Measurements from ENCODE around the gene CAMTA1.
A peak's percentile ranks its signal among the peaks of the same experiment; 100 is the strongest.

CAMTA1 gene

DNA sequence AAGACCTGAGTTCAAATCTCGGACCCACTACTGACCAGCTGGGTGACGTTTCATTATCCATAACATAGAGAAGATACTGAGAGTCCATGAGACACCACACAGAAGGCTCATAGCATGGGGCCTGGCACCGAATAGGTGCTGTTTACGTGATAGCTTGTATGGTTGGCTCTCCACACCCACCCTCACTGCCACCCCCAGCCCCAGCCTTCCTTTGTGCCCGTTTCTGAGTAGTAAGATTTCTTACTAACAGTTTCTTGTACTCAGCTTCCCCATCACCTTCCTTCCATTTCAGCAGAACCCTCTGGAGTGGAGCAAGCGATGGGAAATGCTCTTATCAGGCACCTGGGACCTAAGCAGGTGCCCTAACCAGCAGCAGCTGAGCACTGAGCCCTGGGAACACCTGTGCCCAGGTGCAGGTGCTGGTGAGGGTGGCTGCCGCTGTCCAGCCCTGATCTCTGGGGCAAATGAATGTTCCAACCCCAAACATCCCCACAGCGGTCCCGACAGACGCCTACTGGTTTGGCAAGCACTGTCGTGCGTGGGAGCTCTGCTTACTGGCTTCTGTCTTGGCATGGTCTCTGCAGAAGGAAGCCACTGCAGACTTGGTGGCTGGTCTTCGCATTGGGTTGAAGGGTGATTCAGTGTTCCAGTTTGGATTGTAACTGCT is 225.4 kb downstream of the CAMTA1 start:
- no peak for DNase-seq

DNA sequence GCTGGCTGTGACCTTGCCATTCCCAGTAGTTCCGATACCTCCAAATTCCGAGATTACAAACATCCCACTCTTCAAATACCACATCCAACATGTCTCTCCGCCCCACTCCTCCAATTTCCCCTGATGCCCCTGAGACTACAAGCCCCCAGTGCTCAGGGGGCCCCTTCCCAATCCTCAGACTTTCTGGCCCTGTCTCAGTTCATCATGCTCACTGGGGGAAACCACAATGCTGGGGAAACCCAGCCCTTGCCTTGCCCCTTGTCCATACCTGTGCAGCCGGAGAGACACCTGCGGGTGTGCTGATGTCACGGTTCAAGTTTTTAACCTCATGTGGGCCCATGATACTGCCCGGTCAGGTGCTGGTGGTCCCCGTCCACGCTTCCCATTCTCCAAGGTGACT is 226.6 kb downstream of the CAMTA1 start:
- DNase-seq = no peak

DNA sequence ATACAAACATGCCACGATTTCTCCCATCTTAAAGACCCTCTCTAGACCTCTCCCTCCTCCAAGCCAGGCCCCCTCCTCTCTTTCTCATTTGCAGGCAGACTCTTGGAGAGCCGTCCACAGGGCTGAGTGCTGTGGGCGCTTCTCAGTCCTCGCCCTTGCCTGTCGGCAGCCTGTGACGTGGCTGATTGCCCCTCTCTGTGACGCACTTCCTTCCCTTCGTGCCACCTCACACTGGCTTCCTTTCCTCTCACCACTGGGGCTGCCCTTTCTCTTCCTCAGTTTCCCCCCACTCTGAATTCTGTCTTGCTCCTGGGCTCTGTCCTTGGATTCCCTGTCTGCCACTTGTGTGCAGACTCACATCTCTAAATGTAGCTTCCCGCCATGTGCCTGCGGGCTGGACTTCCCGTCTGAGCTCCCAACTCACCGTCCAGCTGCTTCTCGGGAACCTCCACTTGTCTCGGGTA is 227.2 kb downstream of the CAMTA1 start:
- no peak for DNase-seq

DNA sequence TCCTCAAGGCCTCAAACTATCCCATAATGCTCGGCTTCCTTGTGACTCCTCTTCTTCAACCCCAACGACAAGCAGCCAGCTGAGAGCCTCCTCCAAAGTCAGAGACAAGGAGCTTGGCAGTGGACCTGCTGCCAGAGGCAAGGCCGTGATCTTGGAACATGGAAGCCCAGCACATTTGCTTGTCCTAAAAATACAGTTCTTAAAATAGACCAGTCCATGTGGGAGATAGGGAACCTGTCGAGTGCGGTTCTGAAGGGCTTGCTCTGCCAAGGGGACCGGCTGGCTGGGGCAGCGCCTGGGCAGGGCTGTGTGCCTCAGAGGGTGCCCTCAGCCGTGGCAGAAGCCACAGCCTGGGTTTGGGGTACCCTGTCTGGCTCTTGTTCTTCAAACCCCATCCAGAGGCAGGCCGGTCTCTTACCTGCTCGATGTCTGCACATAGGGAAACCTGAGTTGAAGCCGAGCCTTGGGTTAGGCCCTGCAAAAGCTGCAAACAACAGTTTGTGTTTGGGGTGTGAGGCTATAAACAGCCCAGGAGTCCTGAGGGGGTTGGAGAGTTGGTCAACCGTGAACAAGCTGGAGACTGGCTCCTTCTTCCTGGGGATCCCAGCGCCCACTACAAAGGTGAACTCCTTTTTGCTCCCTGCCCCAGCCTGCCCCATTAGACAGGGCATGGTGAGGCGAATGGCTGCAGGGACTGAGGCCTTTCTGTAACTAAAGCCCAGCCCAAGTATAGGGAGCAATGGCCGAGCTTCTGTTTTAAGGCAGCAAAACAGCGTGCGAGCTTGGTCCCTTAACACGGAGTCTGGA is 228.8 kb downstream of the CAMTA1 start:
- no peak for DNase-seq

DNA sequence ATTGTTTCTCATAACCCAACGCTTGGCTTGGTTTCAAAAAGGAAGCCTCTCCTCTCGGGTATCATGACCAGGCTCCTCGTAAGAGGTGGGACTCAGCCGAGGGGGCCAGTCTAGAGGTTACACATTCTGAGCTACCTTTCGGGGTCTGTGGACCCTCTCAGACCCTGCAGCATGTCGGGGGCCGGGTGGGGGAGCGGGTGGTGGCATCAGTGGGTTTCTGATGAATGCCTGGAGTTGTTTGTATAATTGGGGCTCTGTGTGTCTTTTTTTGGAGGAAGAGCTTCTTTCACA is 229.3 kb downstream of the CAMTA1 start:
- no peak for DNase-seq

DNA sequence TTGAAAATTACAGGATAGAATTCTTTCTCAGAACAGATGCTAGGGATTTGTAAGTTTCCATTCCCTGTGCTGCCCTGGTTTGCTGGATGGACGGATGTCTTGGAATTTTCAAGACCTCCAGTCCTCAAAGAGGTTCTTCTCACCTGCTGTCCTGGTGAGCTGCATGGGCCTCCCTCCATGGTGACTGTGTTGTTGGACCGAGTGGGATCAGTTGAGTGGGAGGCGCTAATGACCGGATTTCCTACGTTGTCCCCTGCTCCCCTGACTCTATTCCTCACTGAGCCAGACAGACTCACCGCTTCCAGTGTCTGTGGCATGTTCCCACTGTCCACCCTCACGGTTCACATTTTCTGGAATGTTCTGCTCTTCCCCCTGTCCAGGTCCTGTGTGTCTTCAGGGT is 229.8 kb downstream of the CAMTA1 start:
- DNase-seq = no peak

DNA sequence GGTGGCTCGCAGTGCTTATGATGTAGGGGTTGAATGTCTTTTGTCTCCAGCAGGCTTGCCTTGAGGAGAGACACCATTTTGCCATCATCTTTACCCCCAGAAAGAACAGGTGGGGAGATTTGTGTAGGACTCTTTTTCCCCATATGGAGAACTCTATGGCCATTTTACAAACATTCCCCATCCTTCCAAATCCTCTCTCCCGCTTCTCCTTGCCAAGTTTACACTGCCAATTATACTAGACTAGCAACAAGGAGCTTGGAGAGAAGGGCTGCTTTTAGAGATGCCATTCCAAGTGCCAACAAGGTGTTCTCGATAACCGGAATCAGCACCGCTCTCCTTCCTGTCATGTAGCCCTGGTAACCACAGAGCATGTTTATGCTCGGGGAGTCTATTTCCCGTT is 233.1 kb downstream of the CAMTA1 start:
- DNase-seq = no peak

DNA sequence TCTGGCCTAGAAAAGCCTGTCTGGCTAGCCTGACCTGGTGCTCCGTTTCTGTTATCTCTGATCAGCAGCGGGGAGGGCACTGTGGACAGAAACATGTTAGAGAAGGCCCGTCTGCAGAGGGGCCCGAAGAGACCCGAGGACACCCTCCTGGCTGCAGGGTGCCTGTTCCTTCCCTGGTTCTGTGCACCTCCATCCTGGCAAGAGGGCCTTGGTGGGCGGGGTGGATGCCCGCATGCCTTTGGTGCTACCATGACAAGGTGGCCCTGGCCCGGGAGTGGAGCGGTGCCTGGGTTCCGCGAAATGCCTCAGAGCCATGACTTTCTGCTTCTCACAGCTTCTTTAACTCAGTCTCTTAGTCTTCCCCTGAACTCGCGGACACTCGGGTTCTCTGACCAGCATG is 233.6 kb downstream of the CAMTA1 start:
- DNase-seq = no peak

DNA sequence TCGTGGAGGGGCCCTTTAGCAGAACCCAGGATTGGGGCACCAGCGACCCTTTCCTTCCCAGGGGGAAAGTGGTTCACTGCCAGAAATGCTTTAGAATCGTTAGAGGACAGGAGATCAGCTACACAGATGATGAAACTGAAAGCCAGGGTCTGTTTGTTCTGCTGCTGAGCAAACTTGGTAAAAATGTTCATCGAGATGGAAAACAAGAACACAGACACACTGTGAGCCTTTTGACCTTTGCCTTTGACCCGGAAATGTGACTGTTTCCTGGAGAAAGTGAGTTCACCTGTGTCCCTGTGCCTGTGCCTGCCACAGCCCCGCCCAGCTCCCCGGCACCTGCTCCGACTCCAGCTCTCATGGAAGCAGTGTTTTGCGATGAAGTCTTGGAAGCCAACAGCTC is 234.3 kb downstream of the CAMTA1 start:
- no peak for DNase-seq

DNA sequence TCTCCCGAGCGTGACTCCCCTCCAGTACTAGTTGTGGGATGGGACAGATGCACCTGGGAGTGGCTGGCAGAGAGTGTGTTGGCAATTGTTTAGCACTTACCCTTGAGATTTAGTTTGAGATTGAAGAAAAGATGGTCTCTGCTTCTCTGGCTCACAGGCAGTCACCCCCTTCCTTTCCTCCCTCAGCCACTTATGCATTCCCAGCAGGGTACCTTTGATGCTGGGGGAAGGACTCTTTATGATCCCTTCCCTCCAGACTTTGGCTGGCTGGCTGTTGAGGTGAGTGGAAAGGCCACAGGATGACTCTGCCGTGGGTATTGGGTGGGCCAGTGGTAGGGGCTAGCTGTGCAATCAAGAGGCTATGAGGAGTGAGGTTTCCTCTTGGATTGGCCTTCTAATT is 236.8 kb downstream of the CAMTA1 start:
- DNase-seq = no peak

DNA sequence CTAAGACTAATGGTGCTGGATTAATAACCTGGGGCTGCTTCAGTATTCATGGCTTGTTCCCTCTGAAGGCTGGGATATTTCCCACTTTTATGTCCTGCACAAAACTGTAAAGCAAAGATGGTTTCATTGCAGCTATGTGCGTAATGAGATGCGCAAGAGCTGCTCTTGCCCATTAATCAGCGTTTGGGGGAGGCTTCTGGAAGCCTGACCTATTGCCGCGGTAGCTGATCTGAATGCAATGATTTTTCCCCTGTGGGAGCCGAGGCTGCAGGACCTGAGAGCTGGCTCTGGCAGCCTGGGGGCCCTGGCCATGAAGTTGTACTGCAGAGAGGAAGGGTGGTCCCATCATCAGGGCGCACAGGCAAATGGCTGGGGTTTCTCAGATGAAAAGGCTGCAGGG is 239.8 kb downstream of the CAMTA1 start:
- DNase-seq = no peak

DNA sequence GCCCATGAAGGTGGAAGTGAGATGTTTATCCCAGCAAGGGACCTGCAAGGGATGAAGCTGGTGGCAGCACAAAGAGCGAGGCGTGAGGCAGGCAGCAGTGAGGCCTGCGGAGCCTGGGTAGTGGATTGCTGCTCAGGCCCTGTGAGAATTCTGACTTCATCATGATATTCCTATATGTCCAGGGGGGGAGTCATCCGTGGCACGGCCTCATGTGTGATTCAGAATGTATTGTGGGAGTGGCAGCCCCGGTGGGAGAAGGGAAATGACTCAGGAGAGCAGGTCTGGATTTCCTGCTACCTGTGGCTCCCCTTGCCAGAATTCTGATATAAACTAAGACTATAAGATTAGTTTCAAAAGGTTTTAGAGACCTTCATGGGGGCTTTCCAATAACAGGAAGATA is 240.9 kb downstream of the CAMTA1 start:
- DNase-seq = no peak

DNA sequence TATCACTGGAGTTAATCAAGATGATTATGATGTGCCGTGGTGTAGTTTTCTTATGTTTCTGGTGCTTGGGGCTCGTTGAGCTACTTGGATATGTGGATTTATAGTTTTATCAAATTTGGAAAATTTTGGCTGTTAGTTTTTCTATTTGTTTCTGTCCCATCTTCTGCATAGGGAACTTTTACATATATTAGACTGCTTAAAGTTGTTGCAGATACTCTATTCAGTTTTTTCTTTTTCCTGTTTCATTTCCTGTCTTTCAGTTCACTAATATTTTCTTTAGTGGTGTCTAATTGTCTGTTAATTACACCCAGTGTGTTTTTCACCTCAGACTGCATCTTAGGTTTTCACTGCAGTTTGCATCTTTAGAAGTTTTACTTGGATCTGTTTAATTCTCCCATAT is 247.7 kb downstream of the CAMTA1 start:
- no peak for DNase-seq

DNA sequence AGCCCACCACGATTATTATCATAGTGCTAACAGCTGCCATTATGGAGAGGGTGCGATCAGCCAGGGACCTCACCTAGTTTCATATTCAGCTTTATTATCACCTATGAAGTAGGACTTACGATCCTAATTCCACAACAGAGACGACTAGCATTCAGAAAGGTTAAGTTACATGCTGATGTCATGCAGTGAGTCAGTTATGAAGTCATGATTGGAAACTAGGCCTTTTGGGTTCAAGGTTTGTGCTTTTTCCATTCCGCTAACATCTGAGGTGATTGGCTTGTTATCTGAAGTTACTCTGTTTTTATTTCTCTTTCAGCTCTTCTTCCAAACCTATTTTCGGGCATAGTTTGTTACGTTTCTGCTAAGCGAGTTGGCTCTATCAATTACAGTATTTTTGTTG is 251.1 kb downstream of the CAMTA1 start:
- no peak for DNase-seq

DNA sequence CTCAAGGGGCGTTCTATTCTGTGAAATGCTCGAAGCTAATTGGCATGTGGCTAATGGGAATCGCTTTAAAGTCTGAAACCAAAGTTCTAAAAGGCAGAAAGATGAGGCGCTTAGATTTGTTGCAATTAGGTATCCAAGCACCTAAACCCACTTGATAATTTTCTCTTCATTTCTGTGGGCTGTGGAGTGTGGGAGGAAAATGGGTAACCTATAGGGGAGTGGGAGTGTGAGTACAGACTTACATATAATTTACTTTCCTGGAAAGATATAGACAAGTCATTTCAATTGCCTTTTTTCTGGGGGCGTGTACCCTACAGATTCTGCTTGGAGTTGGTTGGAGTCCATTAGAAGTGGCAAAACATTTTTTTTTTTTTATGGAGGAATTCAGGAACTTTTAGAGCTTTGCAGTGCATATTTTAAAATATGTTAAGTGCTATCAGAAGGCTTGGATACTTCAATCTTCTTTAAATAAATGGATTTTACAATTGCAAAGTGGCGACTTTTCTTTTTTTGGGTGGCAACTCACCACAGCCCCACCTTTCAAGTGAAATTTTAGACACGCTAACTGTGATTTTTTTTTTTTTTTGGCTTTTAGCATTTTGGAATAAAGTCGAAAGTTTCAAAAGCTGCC is 254.5 kb downstream of the CAMTA1 start:
- no peak for DNase-seq

DNA sequence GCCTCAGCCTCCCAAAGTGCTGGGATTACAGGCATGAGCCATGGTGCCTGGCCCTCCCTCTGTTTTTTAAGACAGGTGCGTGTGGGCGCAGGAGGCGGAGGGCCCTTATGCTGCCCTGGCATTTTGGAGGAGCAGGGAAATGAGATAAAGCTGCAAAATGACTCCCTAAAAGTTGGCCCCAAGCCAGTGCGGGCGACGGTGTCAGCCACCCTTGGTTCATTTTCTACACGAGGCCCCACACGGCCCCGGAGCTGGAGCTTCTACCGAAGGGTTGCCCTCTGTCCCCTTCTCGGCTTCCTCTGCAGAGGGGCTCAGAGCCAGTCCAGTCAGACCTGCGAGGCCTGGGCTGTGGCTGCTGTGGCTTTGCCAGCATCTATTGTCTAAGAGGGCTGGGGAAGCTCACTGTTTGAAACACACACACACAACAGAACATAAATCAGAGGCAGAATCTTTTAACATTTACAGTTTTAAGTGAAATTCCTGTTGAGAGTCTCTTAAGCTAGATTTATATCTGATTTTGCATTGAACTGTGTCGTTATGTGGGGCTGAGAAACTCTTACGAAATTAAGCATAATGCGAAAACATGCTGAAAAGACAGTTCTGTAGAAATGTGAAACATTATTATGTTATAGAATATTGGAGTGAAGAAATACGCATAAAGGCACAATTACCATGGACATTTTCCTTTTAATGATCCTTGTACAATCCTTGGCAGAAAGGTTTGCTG is 255.9 kb downstream of the CAMTA1 start:
- DNase-seq = no peak

DNA sequence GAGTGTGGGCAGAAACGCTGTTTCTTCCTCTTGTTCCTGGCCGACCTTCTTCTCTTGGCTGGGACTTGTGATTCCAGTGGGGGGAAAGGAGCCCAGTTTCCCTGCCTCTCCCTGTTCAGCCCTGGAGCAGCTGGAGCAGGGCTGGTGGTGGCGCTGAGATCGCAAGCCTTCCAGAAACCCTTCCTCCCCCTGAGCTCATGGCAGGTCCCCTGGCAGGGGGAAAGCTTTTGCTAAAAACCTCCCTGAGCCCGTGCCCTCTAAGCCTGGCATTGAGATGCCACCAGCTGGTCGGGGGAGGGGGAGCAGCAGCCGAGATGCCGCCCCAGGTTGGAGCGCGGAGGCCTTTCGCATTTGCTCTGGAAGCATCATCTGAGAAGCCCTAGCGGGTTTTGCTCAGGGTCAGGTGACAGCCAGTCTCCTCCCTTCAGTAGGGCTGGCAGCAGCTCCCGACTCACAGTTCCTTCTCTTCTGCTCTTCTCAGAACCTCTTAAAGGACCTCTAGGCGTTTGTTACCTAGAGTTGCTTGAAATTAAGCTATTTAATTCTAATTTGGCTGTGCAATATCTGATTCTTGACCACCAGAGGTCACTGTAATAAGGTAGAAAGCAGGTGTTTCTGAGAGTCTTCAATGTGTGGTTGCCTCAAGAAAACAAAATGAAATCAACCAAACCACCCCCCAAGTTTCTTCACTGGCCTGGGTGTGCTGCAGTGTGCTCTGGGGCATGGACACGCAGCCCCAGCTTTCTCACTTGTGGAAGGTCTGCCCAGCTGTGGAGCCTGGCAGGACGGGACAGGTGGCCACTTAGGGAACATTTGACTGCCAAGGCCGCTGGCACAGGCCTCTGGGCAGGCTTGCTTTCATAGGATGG is 257.3 kb downstream of the CAMTA1 start:
- peak in 1 of 5 experiments; percentile 21 for DNase-seq

DNA sequence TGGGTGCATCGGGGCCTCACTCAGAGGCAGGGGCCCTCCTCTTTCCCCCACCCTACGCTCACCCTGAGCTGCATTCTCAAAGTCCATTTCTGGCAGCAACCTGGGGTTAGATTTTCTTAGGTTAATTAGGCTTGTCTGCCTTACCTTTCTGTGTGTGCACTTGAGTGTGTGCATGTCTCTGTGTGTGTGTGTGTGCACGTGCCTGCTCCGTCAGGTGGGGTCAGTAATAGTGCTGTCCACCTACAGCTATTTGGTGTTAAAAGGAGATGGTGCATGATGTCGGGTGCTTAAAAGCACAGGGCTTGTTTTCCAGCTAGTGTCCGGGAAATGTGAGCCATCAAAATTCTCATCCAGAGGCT is 257.9 kb downstream of the CAMTA1 start:
- DNase-seq = no peak

DNA sequence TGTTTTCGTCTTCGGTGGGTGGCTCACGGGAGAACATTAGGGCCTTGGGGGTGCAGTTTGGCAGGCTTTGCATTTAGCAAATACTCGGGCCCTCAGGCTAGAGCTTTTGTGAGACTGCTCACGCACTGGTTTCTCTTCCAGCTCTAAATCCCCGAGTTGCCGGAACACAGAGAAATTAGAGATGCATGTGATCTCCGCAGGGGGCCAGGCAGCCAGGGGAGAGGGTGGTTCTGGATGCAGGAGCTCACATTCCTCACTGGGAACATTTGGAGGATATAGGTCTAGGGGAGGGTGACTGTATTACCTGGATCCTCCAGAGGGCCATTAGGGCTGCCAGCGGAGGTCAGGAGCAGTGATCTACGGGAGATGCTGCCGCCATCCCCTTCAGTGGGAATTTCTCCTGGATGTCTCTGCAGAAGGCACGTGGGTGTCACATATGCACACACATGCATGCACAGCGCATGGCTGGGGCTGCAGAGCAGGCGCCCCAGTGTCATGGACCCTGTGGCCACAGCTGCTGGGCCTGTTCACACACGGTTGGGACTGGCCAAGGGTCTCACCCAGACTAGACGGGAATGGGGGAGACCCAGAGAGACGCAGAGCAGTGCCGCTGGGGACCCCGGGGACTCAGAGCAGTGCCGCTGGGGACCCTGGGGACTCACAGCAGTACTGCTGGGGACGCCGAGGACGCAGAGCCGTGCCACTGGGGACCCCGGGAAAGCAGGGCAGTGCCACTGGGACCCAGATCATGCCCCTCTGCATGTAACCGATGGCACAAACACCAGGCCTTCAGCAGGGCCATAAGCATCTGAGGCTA is 258.7 kb downstream of the CAMTA1 start:
- no peak for DNase-seq

DNA sequence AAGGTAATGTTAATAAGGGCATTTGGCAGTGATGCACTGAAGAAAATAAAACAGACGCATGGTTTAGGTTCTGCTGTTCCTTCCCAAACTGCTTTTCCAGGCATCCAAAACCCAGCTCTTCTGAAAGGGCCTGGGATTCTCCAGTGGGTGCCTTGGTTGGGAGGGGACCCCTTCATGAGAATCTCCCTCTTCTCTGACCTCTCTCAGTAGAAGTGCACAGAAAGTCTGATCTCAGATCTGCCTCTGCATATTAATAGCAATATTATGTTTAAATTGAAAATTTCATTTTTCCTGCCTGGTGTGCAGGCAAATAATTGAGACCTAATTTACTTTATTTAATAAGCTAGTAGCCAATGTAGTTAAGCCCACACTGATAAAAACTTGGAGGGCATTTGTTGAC is 260.6 kb downstream of the CAMTA1 start:
- no peak for DNase-seq

DNA sequence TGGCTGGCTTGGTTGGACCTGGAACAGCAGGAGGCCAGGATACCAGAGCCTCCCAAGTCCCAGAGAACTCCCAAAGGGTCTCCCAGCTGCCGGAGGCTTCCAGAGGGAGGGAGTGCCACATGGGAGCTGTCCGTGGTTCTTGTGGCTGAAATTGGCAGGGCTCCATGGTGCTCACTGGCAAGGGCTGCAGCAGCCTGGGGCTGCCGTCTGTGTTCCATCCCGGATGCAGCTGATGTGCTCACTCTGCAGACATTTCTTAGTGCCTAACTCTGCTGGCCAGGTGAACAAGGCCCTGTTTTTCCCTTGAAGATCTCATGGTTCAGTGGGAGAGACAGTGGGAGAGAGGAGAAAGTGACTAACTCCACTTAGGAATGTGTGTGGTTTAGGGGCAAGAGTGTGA is 261.1 kb downstream of the CAMTA1 start:
- no peak for DNase-seq

DNA sequence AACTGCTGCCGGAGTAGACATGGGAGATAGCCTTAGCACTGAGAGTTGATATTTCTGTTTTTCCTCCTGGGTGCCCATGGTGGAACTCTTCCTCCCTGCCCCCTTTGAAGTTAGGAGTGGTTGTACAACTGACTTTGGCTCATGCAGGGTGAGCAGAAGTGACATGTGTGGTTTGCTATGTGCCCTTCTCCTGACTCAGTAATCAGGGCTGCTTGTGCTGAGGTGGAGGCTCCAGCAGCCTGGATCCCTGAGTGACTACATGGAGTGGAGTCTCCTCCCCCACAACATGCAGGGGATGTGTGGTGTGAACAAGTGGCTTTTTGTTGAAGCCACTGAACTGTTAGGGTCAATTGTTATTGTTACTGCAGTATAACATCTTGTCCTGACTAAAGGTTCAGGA is 261.6 kb downstream of the CAMTA1 start:
- no peak for DNase-seq

Measured in T-helper 2 cell (primary cell).